Medulla oblongata (tissue), 1 donor: ENCODE data around the gene JARID2.

Source experiments
- DNase-seq: peaks from one replicate; pipeline ENCODE4 v3.0.0-alpha.2; 2015; ENCODE audit errors: extremely low spot score

Gene JARID2

GRCh38 chr6:15517600-15517999 is 271.7 kb downstream of the JARID2 start:
- no peak for DNase-seq

GRCh38 chr6:15518057-15518456 is 272.2 kb downstream of the JARID2 start:
- DNase-seq, result no peak

GRCh38 chr6:15518878-15519277 is 273.0 kb downstream of the JARID2 start:
- no peak for DNase-seq

GRCh38 chr6:15519681-15520080 is 273.8 kb downstream of the JARID2 start:
- DNase-seq, result no peak

GRCh38 chr6:15520626-15521203 is 274.8 kb downstream of the JARID2 start:
- no peak for DNase-seq

GRCh38 chr6:15521582-15521981 is 275.7 kb downstream of the JARID2 start:
- DNase-seq, result peak; percentile 54

- DNase-seq, result no peak
Observed at GRCh38 chr6:15522026-15522425, 276.2 kb downstream of the JARID2 start.

- DNase-seq, result no peak
Observed at GRCh38 chr6:15522427-15522826, 276.6 kb downstream of the JARID2 start.

- DNase-seq, result no peak
Observed at GRCh38 chr6:15522856-15523529, 277.1 kb downstream of the JARID2 start.

GRCh38 chr6:15523679-15524630 is 278.1 kb downstream of the JARID2 start:
- no peak for DNase-seq

GRCh38 chr6:15524861-15525401 is 279.1 kb downstream of the JARID2 start:
- no peak for DNase-seq

GRCh38 chr6:15526212-15526701 is 280.4 kb downstream of the JARID2 start:
- DNase-seq, result no peak

GRCh38 chr6:15527838-15528617 is 282.2 kb downstream of the JARID2 start:
- no peak for DNase-seq

- DNase-seq, result no peak
Observed at GRCh38 chr6:15528870-15529269, 283.0 kb downstream of the JARID2 start.

- DNase-seq, result no peak
Observed at GRCh38 chr6:15530411-15530810, 284.5 kb downstream of the JARID2 start.

- DNase-seq, result no peak
Observed at GRCh38 chr6:15531973-15532372, 286.1 kb downstream of the JARID2 start.

GRCh38 chr6:15533379-15534026 is 287.6 kb downstream of the JARID2 start:
- no peak for DNase-seq

- DNase-seq, result peak; percentile 10
Observed at GRCh38 chr6:15534974-15535373, 289.1 kb downstream of the JARID2 start.

GRCh38 chr6:15535495-15536197 is 289.8 kb downstream of the JARID2 start:
- DNase-seq, result no peak
